K562 (cell line): ENCODE measurements around the gene ADAM8. TPM values are rescaled to one million over a fixed set of nuclear protein-coding genes. Genes with fewer than 3 reads are reported as not detected.

Source experiments
- ATAC-seq: fragments of 200-7000 bp; cut with Tn5 transposase; 3 replicates; pipeline ENCODE4 v1.9.1; 2020; ENCODE audit warnings: moderate library complexity
- BruUV-seq: library from RNA; stranded (reverse); fragments of 400-500 nt; replicated peaks from 2 replicates; lab custom pipeline; 2021; lab: Mats Ljungman, UMichigan
- CTCF ChIA-PET: fragments of 300-600 bp; formaldehyde crosslinking; extraction: SDS; loops from one replicate; lab custom pipeline; 2021; ENCODE audit warnings: low intra/inter-chr PET ratio; lab: Yijun Ruan, JAX
- POLR2A ChIA-PET: fragments of 300-600, 350-650 bp; sonication (Branson Sonifier 250); formaldehyde crosslinking; extraction: SDS; loops from one replicate; lab custom pipeline; 2021; ENCODE audit warnings: antibody characterized with exemption, inconsistent platforms; lab: Yijun Ruan, JAX
- DNase-seq, 4 experiments: peaks; one replicate each; pipeline versions ENCODE4 v3.0.0 to v3.0.0-alpha.2; 2011 to 2018; ENCODE audit warnings: low spot score in 3 of 4, mixed read lengths in 3 of 4; ENCODE audit errors: extremely low read depth in 1 of 4
- FAIRE-seq: peaks from 2 replicates; lab custom pipeline; 2011; peaks lifted over from hg19 to GRCh38; lab: Jason Lieb, UNC
- H2AFZ ChIP-seq: 2 replicates; pipeline ENCODE4 v1.6.0; 2011; ENCODE audit warnings: low read depth, low read length, control low read depth, inconsistent platforms
- H3K27ac ChIP-seq: fragments of 200-600 bp; 3 replicates; pipeline ENCODE4 v1.8.0; 2011; ENCODE audit warnings: low read depth, mild to moderate bottlenecking, control low read depth, inconsistent platforms, low read length, moderate library complexity, mixed read lengths; ENCODE audit errors: extremely low read depth
- H3K27me3 ChIP-seq, 2 experiments: fragments of 300-600 bp in 1 of 2; 2 replicates in 1 of 2; 3 replicates in 1 of 2; pipeline versions ENCODE4 v1.6.0 to v1.8.0; 2011; ENCODE audit warnings: inconsistent platforms in 2 of 2, low read length in 2 of 2, mild to moderate bottlenecking in 1 of 2, mixed read lengths in 1 of 2, moderate library complexity in 1 of 2; ENCODE audit not compliant: control insufficient read depth in 2 of 2, insufficient read depth in 2 of 2
- H3K36me3 ChIP-seq: fragments of 300-600 bp; 3 replicates; pipeline ENCODE4 v1.8.0; 2011; ENCODE audit warnings: mild to moderate bottlenecking, low read length, inconsistent platforms; ENCODE audit not compliant: control insufficient read depth, insufficient read depth
- H3K4me1 ChIP-seq, 2 experiments: fragments of 200-600 bp in 1 of 2; replicated peaks in 1 of 2; 2 replicates in 1 of 2; 3 replicates in 1 of 2; pipeline versions ENCODE4 v1.5.1 to v1.8.0; 2011; ENCODE audit warnings: inconsistent platforms in 2 of 2, low read length in 2 of 2, mild to moderate bottlenecking in 1 of 2, mixed read lengths in 1 of 2, moderate library complexity in 1 of 2; ENCODE audit not compliant: control insufficient read depth in 2 of 2, insufficient read depth in 2 of 2
- H3K4me2 ChIP-seq: 2 replicates; pipeline ENCODE4 v1.6.1; 2011; ENCODE audit warnings: low read length, control low read depth, inconsistent platforms, mixed read lengths; ENCODE audit not compliant: insufficient read depth
- H3K4me3 ChIP-seq: fragments of 200-600 bp; sonication (generic), shearing (Covaris generic); 2 replicates; pipeline ENCODE4 v1.5.1; 2016; ENCODE audit warnings: control low read depth, inconsistent platforms
- H3K79me2 ChIP-seq: fragments of 200-600 bp; 3 replicates; pipeline ENCODE4 v1.8.0; 2011; ENCODE audit warnings: low read length, inconsistent platforms; ENCODE audit not compliant: control insufficient read depth, insufficient read depth
- H3K9ac ChIP-seq, 2 experiments: 2 replicates each; pipeline versions ENCODE4 v1.6.0 to v1.6.1; 2011; ENCODE audit warnings: low read depth in 2 of 2, low read length in 2 of 2, control low read depth in 1 of 2, inconsistent platforms in 1 of 2, mild to moderate bottlenecking in 1 of 2, mixed read lengths in 1 of 2; ENCODE audit not compliant: insufficient read depth in 1 of 2
- H3K9me1 ChIP-seq: one replicate; pipeline ENCODE4 v1.6.0; 2011; ENCODE audit warnings: inconsistent platforms, mild to moderate bottlenecking, low read length, moderate library complexity; ENCODE audit not compliant: control insufficient read depth, insufficient read depth
- H3K9me3 ChIP-seq: replicated peaks from 2 replicates; pipeline ENCODE4 v1.5.1; 2011; ENCODE audit warnings: low read depth, low read length, inconsistent platforms; ENCODE audit not compliant: control insufficient read depth, insufficient read depth
- H4K20me1 ChIP-seq: replicated peaks from 2 replicates; pipeline ENCODE4 v1.6.1; 2011; ENCODE audit warnings: low read length, inconsistent platforms, mixed read lengths; ENCODE audit not compliant: control insufficient read depth, insufficient read depth
- CEBPZ ChIP-seq: fragments of 150-350 bp; IDR thresholded peaks from 2 replicates; pipeline ENCODE4 v1.6.1; 2014; ENCODE audit warnings: low read depth, mild to moderate bottlenecking, low read length, borderline replicate concordance
- KDM1A ChIP-seq, 2 experiments: fragments of 450-650 bp; IDR thresholded peaks; 2 replicates each; pipeline ENCODE4 v1.6.1; 2016; ENCODE audit warnings: mild to moderate bottlenecking in 2 of 2
- MXI1 ChIP-seq: IDR thresholded peaks from 2 replicates; pipeline ENCODE4 v1.6.1; 2011; ENCODE audit warnings: low read depth, mild to moderate bottlenecking, improper control_type of control experiment, low read length
- NFIC ChIP-seq: fragments of 450-650 bp; IDR thresholded peaks from 2 replicates; pipeline ENCODE4 v1.6.1; 2017; ENCODE audit warnings: mild to moderate bottlenecking, inconsistent platforms
- PHB ChIP-seq: fragments of 250-450 bp; sonication (Bioruptor Pico); IDR thresholded peaks from 2 replicates; pipeline ENCODE4 v1.5.0; 2021
- PTTG1 ChIP-seq: fragments of 450-650 bp; IDR thresholded peaks from 2 replicates; pipeline ENCODE4 v1.6.1; 2016; ENCODE audit warnings: low read depth, mild to moderate bottlenecking, missing genetic modification characterization, missing compliant biosample characterization
- RBM39 ChIP-seq: fragments of 200-400 bp; formaldehyde crosslinking; optimal IDR thresholded peaks from 2 replicates; pipeline ENCODE3; 2018; ENCODE audit warnings: low read depth, low read length
- RFX1 ChIP-seq: fragments of 450-650 bp; IDR thresholded peaks from 2 replicates; pipeline ENCODE4 v1.6.1; 2016; ENCODE audit warnings: mild to moderate bottlenecking, moderate library complexity
- TAF1 ChIP-seq: IDR thresholded peaks from 2 replicates; pipeline ENCODE4 v1.6.1; 2011; ENCODE audit warnings: mild to moderate bottlenecking, low read length, moderate library complexity; ENCODE audit not compliant: insufficient read depth, control insufficient read depth, severe bottlenecking; ENCODE audit errors: extremely low read depth
- TAF9B ChIP-seq: fragments of 450-650 bp; IDR thresholded peaks from 2 replicates; pipeline ENCODE4 v1.6.1; 2018; ENCODE audit warnings: mild to moderate bottlenecking; ENCODE audit not compliant: partially characterized antibody
- TBL1XR1 ChIP-seq, 2 experiments: IDR thresholded peaks; 2 replicates each; pipeline ENCODE4 v1.6.1; 2012; ENCODE audit warnings: improper control_type of control experiment in 2 of 2, low read length in 2 of 2, mild to moderate bottlenecking in 1 of 2
- WHSC1 ChIP-seq: IDR thresholded peaks from one replicate; pipeline ENCODE4 v1.6.1; 2012; ENCODE audit warnings: low read length, control low read depth, inconsistent platforms
- ZBTB9 ChIP-seq: fragments of 450-650 bp; formaldehyde crosslinking; IDR thresholded peaks from 2 replicates; pipeline ENCODE4 v1.4.0; 2020; ENCODE audit warnings: mild to moderate bottlenecking, moderate library complexity
- ZNF197 ChIP-seq: fragments of 200-800 bp; sonication (Bioruptor generic); IDR thresholded peaks from 2 replicates; pipeline ENCODE4 v1.6.1; 2016; ENCODE audit warnings: low read depth, missing genetic modification characterization, missing compliant biosample characterization
- ZNF583 ChIP-seq: fragments of 250-450 bp; sonication (Bioruptor Pico); IDR thresholded peaks from 2 replicates; pipeline ENCODE4 v1.4.0; 2020
- WGBS: fragments of 100-300 bp; shearing (Covaris generic); methylation state at CpG from one replicate; pipeline ENCODE4 v1.1.6; 2016; ENCODE audit warnings: low coverage, mixed read lengths; ENCODE audit not compliant: insufficient coverage; ENCODE audit errors: missing lambda C conversion rate; 5-methylcytosine and 5-hydroxymethylcytosine counted together
- in situ Hi-C: fragments of 300-500 bp; cut with MboI; formaldehyde crosslinking; loops from 4 replicates; pipeline ENCODE4 v1.15.0; 2018; ENCODE audit warnings: inconsistent platforms, mixed read lengths
- intact Hi-C: fragments of 100-400 bp; cut with micrococcal nuclease; formaldehyde crosslinking; loops from 2 replicates; pipeline ENCODE4 v1.14.2; 2022
- polyA plus RNA-seq, 8 experiments: library from polyadenylated mRNA; depleted of rRNA in 4 of 8; stranded (reverse) in 5 of 8; unstranded in 3 of 8; fragments of >200 nt; fragmentation: Nextera tagmentation in 2 of 8; fragmentation: Illumina TruSeq in 1 of 8; extraction: Ambion mirVana in 2 of 8; extraction: Trizol in 1 of 8; gene quantifications; 2 replicates each; pipeline versions ENCODE4 v1.2.1 to v1.2.3, GENCODE V29; 2011 to 2014; ENCODE audit warnings: inconsistent platforms in 1 of 8, missing spikeins in 1 of 8
- total RNA-seq, 7 experiments: library from RNA; depleted of rRNA in 6 of 7; stranded (reverse); fragments of >200 nt in 6 of 7; fragmentation: Illumina TruSeq in 2 of 7; extraction: Trizol in 2 of 7; gene quantifications; 2 replicates each; pipeline versions ENCODE4 v1.2.1 to v1.2.3, GENCODE V29; 2011 to 2021; ENCODE audit warnings: low replicate concordance in 1 of 7

ADAM8 gene
- total and polyA plus RNA-seq, 9 of the 15 experiments (the other 6 are each of a cell fraction or from before 2014, with no cell fraction given) = 0.07 to 7.0 (median 1.1) TPM

- ATAC-seq (no peak), DNase-seq (peak in 1 of 4 experiments; percentile 32), FAIRE-seq (peak; percentile 15)
- no peaks in the 10 kb centered on the region for H3K36me3 ChIP-seq
- no peak overlapping the region; the same call in 2 of the 3 replicates for H3K27ac ChIP-seq
- ChIA-PET CTCF (no interaction called here), POLR2A (interaction anchor here (0.8 to 0.9 kb wide), 2 partner anchors 16 to 18 kb away, joined by 3 to 4 read pairs; no protein-coding TSS in a partner anchor)
- no peaks in the 10 kb centered on the region for H3K27me3 ChIP-seq
- 45% methylated on average over 20 of the region's 27 CpGs for WGBS
- BruUV-seq = no TSS peak
- no peaks in the 10 kb centered on the region for H4K20me1 ChIP-seq
- H3K4me3 ChIP-seq = no peak overlapping the region
- no peak overlapping the region for H2AFZ ChIP-seq
- no peaks in the 10 kb centered on the region for H3K9me3 ChIP-seq
- intact Hi-C loops (no loop called here), in situ Hi-C loops (no loop called here)
- H3K4me1 ChIP-seq = peaks cover 26 to 83% of the 10 kb centered on the region in 2 experiments
- no peaks in the 10 kb centered on the region for H3K9me1 ChIP-seq
- no peak overlapping the region; the same call in 1 of the 2 replicates for H3K4me2 ChIP-seq
- peak overlapping the region in 1 of 2 experiments; percentile 68; a peak in 2 of 4 replicates for H3K9ac ChIP-seq
- no peaks in the 10 kb centered on the region for H3K79me2 ChIP-seq
- TF ChIP-seq TAF9B = peak; percentile 54
- no peak for TF ChIP-seq MXI1
- no peak for TF ChIP-seq TAF1
- no peak for TF ChIP-seq RFX1
- TF ChIP-seq PHB (CRISPR knock-in tag) = no peak
- TF ChIP-seq PTTG1 = no peak
- peak in 1 of 2 experiments; percentile 25; a peak in 1 of 4 replicates for TF ChIP-seq KDM1A (IDR thresholded peaks at IDR 0.05)
- no peak for TF ChIP-seq ZNF583 (CRISPR knock-in tag)
- TF ChIP-seq NFIC = 0 out of 2 replicates have a peak, but pooled peaks have one; percentile 16
- TF ChIP-seq CEBPZ = no peak
- TF ChIP-seq WHSC1 = no peak
- TF ChIP-seq ZNF197 = no peak
- TF ChIP-seq ZBTB9 (CRISPR knock-in tag) = no peak
- no peak for TF ChIP-seq RBM39
- no peak for TF ChIP-seq TBL1XR1 (IDR thresholded peaks at IDR 0.05; ENCODE audit: low read length in 2 of 2)
These were observed 33.9 kb downstream of the ADAM8 start for GRCh38 chr10:133242611-133243356.
